ENCODE data around the gene RFESD.
A peak's percentile ranks its signal among the peaks of the same experiment; 100 is the strongest.

The RFESD gene

GRCh38 chr5:95667678-95668077, 21.1 kb downstream of the RFESD start:
- intact Hi-C loops (cut with DNase I; ENCODE audit: low total_unique reads): loop anchor here (10.0 kb wide), 1 partner anchor 117 kb away; no protein-coding TSS in a partner anchor
- no peak for DNase-seq
- Histone ChIP-seq H3K4me1 (peaks cover 0 to 14% (median 9%) of the 10 kb centered on the region in 4 donors), H3K4me3 (no peak overlapping the region), H3K9me3 (no peaks in the 10 kb centered on the region), H3K27ac (no peak overlapping the region), H3K36me3 (no peaks in the 10 kb centered on the region), H3K27me3 (no peaks in the 10 kb centered on the region)
- TF ChIP-seq CTCF (IDR thresholded peaks at IDR 0.05): no peak

- TF ChIP-seq CTCF (IDR thresholded peaks at IDR 0.05): no peak
- Histone ChIP-seq H3K9me3 (no peaks in the 10 kb centered on the region), H3K27ac (no peak overlapping the region), H3K4me1 (peaks cover 0 to 14% (median 9%) of the 10 kb centered on the region in 4 donors), H3K27me3 (no peaks in the 10 kb centered on the region), H3K36me3 (no peaks in the 10 kb centered on the region), H3K4me3 (no peak overlapping the region)
- intact Hi-C loops (cut with DNase I; ENCODE audit: low total_unique reads): loop anchor here (10.0 kb wide), 1 partner anchor 117 kb away; no protein-coding TSS in a partner anchor
- no peak for DNase-seq
Observed at GRCh38 chr5:95668216-95668615, 21.6 kb downstream of the RFESD start.

GRCh38 chr5:95668728-95669127, 22.2 kb downstream of the RFESD start:
- Histone ChIP-seq H3K27ac (no peak overlapping the region), H3K4me1 (peaks cover 0 to 14% (median 9%) of the 10 kb centered on the region in 4 donors), H3K36me3 (no peaks in the 10 kb centered on the region), H3K27me3 (no peaks in the 10 kb centered on the region), H3K9me3 (no peaks in the 10 kb centered on the region), H3K4me3 (no peak overlapping the region)
- no peak for DNase-seq
- intact Hi-C loops (cut with DNase I; ENCODE audit: low total_unique reads): loop anchor here (10.0 kb wide), 1 partner anchor 116 kb away; no protein-coding TSS in a partner anchor
- TF ChIP-seq CTCF (IDR thresholded peaks at IDR 0.05): no peak

GRCh38 chr5:95669540-95669939, 23.0 kb downstream of the RFESD start:
- TF ChIP-seq CTCF (IDR thresholded peaks at IDR 0.05): no peak
- Histone ChIP-seq H3K4me3 (no peak overlapping the region), H3K36me3 (no peaks in the 10 kb centered on the region), H3K4me1 (peaks cover 0 to 14% (median 9%) of the 10 kb centered on the region in 4 donors), H3K27ac (no peak overlapping the region), H3K9me3 (no peaks in the 10 kb centered on the region), H3K27me3 (no peaks in the 10 kb centered on the region)
- intact Hi-C loops (cut with DNase I; ENCODE audit: low total_unique reads): loop anchor here (10.0 kb wide), 1 partner anchor 115 kb away; no protein-coding TSS in a partner anchor
- DNase-seq: peak; percentile 80 to 84

GRCh38 chr5:95669985-95670384, 23.4 kb downstream of the RFESD start:
- no peak for DNase-seq
- no peak overlapping the region for H3K4me3 ChIP-seq
- no peak overlapping the region for H3K27ac ChIP-seq
- no peaks in the 10 kb centered on the region for H3K9me3 ChIP-seq
- peaks cover 0 to 14% (median 9%) of the 10 kb centered on the region in 4 donors for H3K4me1 ChIP-seq
- TF ChIP-seq CTCF (IDR thresholded peaks at IDR 0.05): no peak
- H3K36me3 ChIP-seq: no peaks in the 10 kb centered on the region
- intact Hi-C loops (cut with DNase I; ENCODE audit: low total_unique reads): loop anchor here (10.0 kb wide), 1 partner anchor 115 kb away; no protein-coding TSS in a partner anchor
- no peaks in the 10 kb centered on the region for H3K27me3 ChIP-seq

GRCh38 chr5:95670568-95670967, 24.0 kb downstream of the RFESD start:
- H3K4me3 ChIP-seq: no peak overlapping the region
- no peak overlapping the region for H3K27ac ChIP-seq
- no peaks in the 10 kb centered on the region for H3K36me3 ChIP-seq
- no peaks in the 10 kb centered on the region for H3K27me3 ChIP-seq
- no peak for TF ChIP-seq CTCF (IDR thresholded peaks at IDR 0.05)
- intact Hi-C loops (cut with DNase I; ENCODE audit: low total_unique reads): no loop called here
- peaks cover 0 to 14% (median 9%) of the 10 kb centered on the region in 4 donors for H3K4me1 ChIP-seq
- DNase-seq: no peak
- no peaks in the 10 kb centered on the region for H3K9me3 ChIP-seq

Measured in tibial artery (tissue), 4 donors.